GM19438 (cell line): ENCODE measurements around the gene DENND11.

Experiments used
- ATAC-seq: cut with Tn5 transposase; IDR thresholded peaks from one replicate; pipeline ENCODE4 v1.9.1; 2021; ENCODE audit warnings: low read depth; ENCODE audit not compliant: unreplicated experiment

The DENND11 gene

GRCh38 chr7:141702047-141702567, at the start of gene DENND11:
Gene DENND11 (minus strand): TSS chr7:141702166. CDS start chr7:141702153, 13 bp downstream.
- ATAC-seq: peak; percentile 52

DNA sequence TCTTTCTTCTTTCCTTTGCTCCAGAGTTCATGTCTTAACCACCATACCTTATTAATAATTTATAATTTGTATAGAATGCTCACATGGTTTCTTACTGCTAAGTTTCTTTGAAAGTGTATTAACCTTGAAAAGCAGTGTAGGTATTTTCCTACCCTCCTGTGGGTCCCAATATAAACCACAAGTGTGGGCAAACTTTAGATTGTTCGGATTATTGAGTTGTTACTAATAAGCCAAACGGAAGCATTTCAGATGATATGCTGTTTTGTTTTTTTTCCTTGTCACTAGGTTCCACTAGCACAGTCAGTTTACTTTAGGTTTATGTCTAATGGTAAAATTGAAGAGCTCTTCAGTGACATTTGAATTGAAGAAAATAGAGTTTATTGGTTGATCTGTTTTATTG, 46.4 kb upstream of the DENND11 start:
- ATAC-seq: no peak

GRCh38 chr7:141744131-141744530, 42.2 kb upstream of the DENND11 start:
- ATAC-seq: no peak

DNA sequence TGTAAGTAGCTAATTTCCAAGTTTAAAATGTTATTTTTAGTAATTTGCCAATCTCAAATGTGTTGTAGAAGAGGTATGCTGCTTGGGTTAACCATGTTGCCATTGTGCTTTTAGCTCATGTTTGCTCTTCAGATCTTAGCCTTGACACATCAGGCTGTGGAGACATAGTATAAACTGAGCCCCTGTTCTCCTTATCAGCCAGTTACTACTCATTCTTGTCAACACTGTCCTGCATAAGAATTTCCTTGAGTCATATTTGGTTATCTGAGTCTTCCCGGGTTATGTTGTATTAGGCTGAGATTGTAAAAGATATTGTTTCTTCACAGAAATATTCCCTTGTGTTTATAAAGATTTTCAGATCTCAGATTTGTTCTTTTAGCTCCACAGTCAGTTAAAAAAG, 40.3 kb upstream of the DENND11 start:
- ATAC-seq: no peak

GRCh38 chr7:141739250-141739649, 37.3 kb upstream of the DENND11 start:
- no peak for ATAC-seq

- ATAC-seq: peak; percentile 49
Measured at GRCh38 chr7:141738592-141739013, 36.6 kb upstream of the DENND11 start.

DNA sequence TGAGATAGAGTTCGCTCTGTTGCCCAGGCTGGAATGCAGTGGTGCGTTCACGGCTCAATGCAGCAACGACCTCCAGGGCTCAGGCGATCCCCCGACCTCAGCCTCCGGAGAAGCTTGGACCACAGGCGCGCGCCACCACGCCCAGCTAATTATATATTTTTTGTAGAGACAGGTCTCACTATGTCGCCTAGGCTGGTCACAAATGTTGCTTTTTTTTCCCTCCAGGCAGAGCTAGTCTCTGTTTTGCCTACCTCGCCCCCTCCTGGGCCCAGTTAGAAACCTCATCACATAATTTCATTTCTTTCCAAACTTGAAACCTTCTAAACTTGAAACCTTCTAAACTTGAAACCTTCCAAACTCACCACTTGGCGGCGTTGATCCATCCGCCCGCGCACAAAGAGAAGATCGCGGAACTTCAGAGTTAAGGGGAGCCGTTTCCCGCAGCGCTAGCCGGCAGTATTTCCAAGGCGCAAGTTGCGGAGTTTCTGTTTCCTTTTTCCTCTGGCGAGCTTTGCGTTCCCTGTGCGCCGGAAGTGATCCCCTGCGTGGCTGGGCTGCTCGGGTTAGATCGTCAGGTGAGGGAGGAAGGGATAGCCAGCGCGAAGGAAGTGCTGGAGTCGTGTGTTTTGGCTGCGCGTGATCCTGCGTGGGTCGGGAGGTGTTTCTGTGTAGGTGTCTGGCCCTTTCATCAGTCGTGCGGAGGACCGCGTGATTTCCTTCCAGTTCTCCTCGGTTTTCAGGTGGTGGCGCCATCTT, 36.0 kb upstream of the DENND11 start, which contains the start of gene SSBP1:
TSS of gene SSBP1 (plus strand) at position 523 of the 756 bp plus-strand sequence. CDS start 809 bp downstream, outside the sequence.
- ATAC-seq: peak; percentile 91

- no peak for ATAC-seq
Measured at GRCh38 chr7:141737118-141737835, 35.3 kb upstream of the DENND11 start.

GRCh38 chr7:141731476-141732149, 29.6 kb upstream of the DENND11 start:
- no peak for ATAC-seq

DNA sequence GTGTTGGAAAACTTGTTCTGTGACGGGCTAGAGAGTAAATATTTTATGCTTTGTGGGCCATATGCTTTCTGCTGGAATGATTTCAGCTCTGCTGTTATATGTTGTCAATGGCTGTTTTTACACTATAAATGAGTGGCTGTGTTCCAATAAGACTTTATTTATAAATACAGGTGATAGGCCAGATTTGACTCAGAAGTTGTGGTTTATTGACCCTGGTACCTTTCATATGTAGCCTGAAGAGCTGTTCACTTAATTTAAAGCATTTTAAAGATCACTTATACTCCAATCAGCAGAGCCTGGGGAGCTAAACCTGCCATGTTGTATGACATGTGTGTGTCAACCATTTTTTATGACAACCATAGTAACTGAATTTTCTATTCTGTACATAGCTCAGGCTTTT, 27.1 kb upstream of the DENND11 start:
- ATAC-seq: no peak

DNA sequence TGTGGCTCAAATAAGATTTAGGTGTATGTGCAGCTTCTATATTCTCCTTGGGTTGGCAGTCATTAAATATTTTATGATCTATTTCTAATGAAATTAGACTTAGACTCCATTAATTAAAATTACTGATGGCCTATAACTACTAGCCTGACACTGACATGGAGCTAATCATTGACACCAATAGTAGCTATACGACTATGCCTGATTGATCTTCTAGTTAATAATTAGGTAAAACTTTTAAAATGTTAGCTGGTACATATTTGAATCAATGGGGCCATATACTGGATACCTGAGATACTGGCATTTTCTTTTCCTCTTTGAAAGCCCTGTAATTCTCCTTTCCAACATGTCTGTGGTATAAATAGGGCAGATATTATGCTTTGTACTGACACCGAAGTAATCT, 20.6 kb upstream of the DENND11 start:
- ATAC-seq: no peak

DNA sequence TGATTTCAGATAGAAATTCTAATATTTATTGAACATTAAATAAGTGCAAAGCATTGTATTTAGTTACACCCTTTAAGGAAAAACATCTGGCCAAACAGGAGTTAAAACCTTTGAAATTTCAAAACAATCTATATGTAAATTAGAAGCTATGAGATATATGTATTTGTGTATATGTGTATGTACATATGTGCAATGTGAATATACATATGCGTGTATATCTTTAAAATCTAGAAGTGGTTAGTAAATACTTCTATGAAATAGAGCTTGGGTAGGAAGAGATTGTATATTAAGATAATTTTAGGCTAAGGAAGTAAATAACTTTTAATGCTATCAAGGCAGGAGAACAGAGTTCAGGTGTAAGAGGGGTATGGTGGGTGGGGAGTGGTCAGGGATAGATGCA, 15.5 kb upstream of the DENND11 start:
- no peak for ATAC-seq

GRCh38 chr7:141715794-141716689, 14.1 kb upstream of the DENND11 start:
- ATAC-seq: no peak

GRCh38 chr7:141715018-141715417, 13.1 kb upstream of the DENND11 start:
- ATAC-seq: no peak

DNA sequence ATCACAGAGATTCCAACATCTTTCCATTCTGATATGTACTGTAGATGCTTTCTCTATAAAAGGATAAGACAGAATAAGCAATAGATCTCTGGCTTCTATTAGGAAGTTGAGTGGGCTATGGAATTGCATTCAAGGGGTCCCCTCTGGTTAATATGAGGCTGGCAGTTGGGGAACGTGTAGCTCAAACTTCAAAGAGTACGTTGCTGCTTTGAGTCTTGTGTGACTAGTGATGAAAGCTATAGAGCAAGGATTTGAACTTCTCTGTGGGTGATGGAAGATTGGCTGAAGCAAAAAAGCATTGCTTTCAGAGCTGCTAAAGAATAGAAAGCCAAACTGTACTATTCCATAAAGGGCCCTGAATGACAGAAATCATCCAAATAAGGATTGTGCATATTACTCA, 12.6 kb upstream of the DENND11 start:
- ATAC-seq: no peak

GRCh38 chr7:141713890-141714289, 11.9 kb upstream of the DENND11 start:
- no peak for ATAC-seq

- no peak for ATAC-seq
Measured at GRCh38 chr7:141712603-141713255, 10.8 kb upstream of the DENND11 start.

DNA sequence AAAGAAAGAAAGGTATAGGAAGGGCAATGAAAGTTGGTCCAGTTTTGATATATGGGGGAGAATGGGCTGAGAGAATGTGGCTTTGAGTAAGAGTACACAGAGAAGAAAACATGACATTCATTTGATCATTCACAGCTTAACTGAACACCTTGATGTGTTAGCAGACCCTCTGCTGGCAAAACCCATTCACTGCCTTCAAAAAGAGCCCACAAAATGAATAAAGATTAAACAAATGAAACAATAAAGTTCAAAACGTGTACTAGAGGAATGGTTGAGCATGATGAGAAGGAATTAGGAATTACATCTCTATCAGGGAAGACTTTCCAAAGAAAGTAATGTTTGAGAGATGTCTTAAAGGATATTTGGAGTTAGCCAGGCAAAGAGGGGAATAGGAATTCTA, 8.3 kb upstream of the DENND11 start:
- no peak for ATAC-seq

- no peak for ATAC-seq
Measured at GRCh38 chr7:141709749-141710148, 7.8 kb upstream of the DENND11 start.

DNA sequence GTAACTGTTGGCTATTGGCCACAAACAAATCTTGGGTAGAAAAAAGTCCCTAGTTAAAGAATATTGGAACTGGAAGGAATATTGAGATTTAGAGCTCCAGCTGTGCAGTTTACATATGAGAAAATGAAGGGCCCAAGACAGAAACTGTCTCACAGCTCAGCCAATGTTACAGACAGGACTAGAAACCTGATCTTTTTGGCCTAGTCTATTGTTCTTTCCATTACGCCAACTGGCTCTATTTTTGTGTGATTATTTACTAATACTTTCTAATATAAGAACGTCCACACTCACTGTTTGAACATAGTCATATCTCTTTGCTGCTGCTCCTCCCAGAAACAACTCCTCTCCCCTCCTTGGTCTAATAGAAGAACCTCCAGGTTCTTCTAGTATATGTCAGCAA, 7.4 kb upstream of the DENND11 start:
- ATAC-seq: no peak
